A549 (cell line): ENCODE data around the gene LPAR1.

ENCODE experiments used
- BCL3 ChIP-seq: fragments of >200 bp; sonication (Bioruptor Twin); formaldehyde crosslinking; IDR thresholded peaks from 3 replicates; pipeline ENCODE4 v1.6.1; 2016
- BHLHE40 ChIP-seq: IDR thresholded peaks from 2 replicates; pipeline ENCODE4 v1.6.1; 2012; ENCODE audit warnings: low read depth, low read length, inconsistent platforms
- CBX2 ChIP-seq: fragments of 200-600 bp; sonication (generic); IDR thresholded peaks from 2 replicates; pipeline ENCODE4 v1.6.1; 2016; ENCODE audit warnings: low read depth, mild to moderate bottlenecking, borderline replicate concordance
- CHD4 ChIP-seq: fragments of 200-600 bp; sonication (generic); IDR thresholded peaks from 2 replicates; pipeline ENCODE4 v1.6.1; 2016; ENCODE audit warnings: antibody characterized with exemption, mild to moderate bottlenecking, borderline replicate concordance
- CTCF ChIP-seq: fragments of >200 bp; sonication (Bioruptor Twin); formaldehyde crosslinking; IDR thresholded peaks from 3 replicates; pipeline ENCODE4 v1.5.1; 2016
- E2F6 ChIP-seq: IDR thresholded peaks from 2 replicates; pipeline ENCODE4 v1.6.1; 2012; ENCODE audit warnings: low read depth, borderline replicate concordance
- EP300 ChIP-seq, 2 experiments: fragments of >200 bp; sonication (Bioruptor Twin); formaldehyde crosslinking; IDR thresholded peaks; 2 replicates in 1 of 2; 3 replicates in 1 of 2; pipeline ENCODE4 v1.6.1; 2016 to 2017
- HOXA7 ChIP-seq: fragments of 250-450 bp; sonication (Bioruptor Pico); IDR thresholded peaks from 2 replicates; pipeline ENCODE4 v1.5.0; 2020; ENCODE audit warnings: mild to moderate bottlenecking, moderate library complexity
- POLR2A ChIP-seq: IDR thresholded peaks from 2 replicates; pipeline ENCODE4 v1.6.1; 2012; ENCODE audit warnings: mild to moderate bottlenecking, low read length
- RAD21 ChIP-seq, 2 experiments: fragments of >200 bp in 1 of 2; sonication (Bioruptor Twin) in 1 of 2; formaldehyde crosslinking in 1 of 2; IDR thresholded peaks in 1 of 2; conservative IDR thresholded peaks in 1 of 2; 2 replicates in 1 of 2; 3 replicates in 1 of 2; pipeline ENCODE4 v1.6.1; 2012 to 2018; ENCODE audit warnings: inconsistent platforms in 1 of 2
- REST ChIP-seq: fragments of 200-600 bp; sonication (generic); IDR thresholded peaks from 2 replicates; pipeline ENCODE4 v1.6.1; 2016; ENCODE audit warnings: antibody characterized with exemption, mild to moderate bottlenecking, moderate library complexity
- SMC3 ChIP-seq: fragments of >200 bp; sonication (Bioruptor Twin); formaldehyde crosslinking; IDR thresholded peaks from 3 replicates; pipeline ENCODE4 v1.6.1; 2018; ENCODE audit warnings: inconsistent platforms
- TP53 ChIP-seq: fragments of 250-450 bp; sonication (Bioruptor Pico); IDR thresholded peaks from 2 replicates; pipeline ENCODE4 v1.5.0; 2021; ENCODE audit warnings: mild to moderate bottlenecking, moderate library complexity
- ZFP36 ChIP-seq: fragments of 450-650 bp; IDR thresholded peaks from 2 replicates; pipeline ENCODE4 v1.6.1; 2014; ENCODE audit warnings: borderline replicate concordance; ENCODE audit not compliant: partially characterized antibody

- TF ChIP-seq RAD21 (conservative IDR thresholded peaks at IDR 0.05 in 1 of 2, IDR thresholded peaks at IDR 0.05 in 1 of 2) (no peak), TP53 (no peak), HOXA7 (CRISPR knock-in tag) (no peak), CTCF (no peak), POLR2A (no peak), SMC3 (no peak), CBX2 (no peak), REST (no peak), CHD4 (no peak), E2F6 (no peak), EP300 (IDR thresholded peaks at IDR 0.05) (no peak), BHLHE40 (no peak), ZFP36 (no peak), BCL3 (no peak)
These were observed 35.1 kb downstream of the LPAR1 start for GRCh38 chr9:111003182-111003581.
